HepG2 (cell line): ENCODE data around the gene TOMM20. TPM values are rescaled to one million over a fixed set of nuclear protein-coding genes. Genes with fewer than 3 reads are reported as not detected.

Source experiments
- ATAC-seq: fragments of 200-7000 bp; cut with Tn5 transposase; 3 replicates; pipeline ENCODE4 v1.9.1; 2020; ENCODE audit warnings: mild to moderate bottlenecking, moderate library complexity
- BruUV-seq: library from RNA; stranded (reverse); fragments of 400-500 nt; replicated peaks from 2 replicates; lab custom pipeline; 2021; lab: Mats Ljungman, UMichigan
- CTCF ChIA-PET: fragments of 300-600 bp; formaldehyde crosslinking; extraction: SDS; loops from one replicate; lab custom pipeline; 2021; ENCODE audit warnings: low total read pairs, inconsistent platforms, low intra/inter-chr PET ratio; lab: Yijun Ruan, JAX
- POLR2A ChIA-PET: fragments of 350-600 bp; sonication (Branson Sonifier 250); formaldehyde crosslinking; loops from one replicate; lab custom pipeline; 2020; ENCODE audit warnings: antibody characterized with exemption, inconsistent platforms; lab: Yijun Ruan, JAX
- DNase-seq: peaks from one replicate; pipeline ENCODE4 v3.0.0-alpha.2; 2015; ENCODE audit warnings: low spot score
- FAIRE-seq: peaks from 3 replicates; lab custom pipeline; 2011; peaks lifted over from hg19 to GRCh38; lab: Jason Lieb, UNC
- H2AFZ ChIP-seq: one replicate; pipeline ENCODE4 v1.6.1; 2011; ENCODE audit warnings: low read length, inconsistent platforms
- H3K27ac ChIP-seq: fragments of 300-600 bp; 3 replicates; pipeline ENCODE4 v1.8.0; 2011; ENCODE audit warnings: mixed run types, mild to moderate bottlenecking, mixed read lengths, low read length, inconsistent platforms; ENCODE audit not compliant: insufficient read depth; ENCODE audit errors: extremely low read length
- H3K27me3 ChIP-seq, 2 experiments: fragments of 200-600 bp in 1 of 2; 2 replicates in 1 of 2; 3 replicates in 1 of 2; pipeline versions ENCODE4 v1.6.0 to v1.8.0; 2011; ENCODE audit warnings: low read length in 2 of 2, mild to moderate bottlenecking in 2 of 2, moderate library complexity in 2 of 2, inconsistent platforms in 1 of 2; ENCODE audit not compliant: insufficient read depth in 2 of 2, control insufficient read depth in 1 of 2
- H3K36me3 ChIP-seq, 2 experiments: fragments of 200-600 bp in 1 of 2; replicated peaks in 1 of 2; 2 replicates in 1 of 2; 3 replicates in 1 of 2; pipeline versions ENCODE4 v1.5.1 to v1.8.0; 2011; ENCODE audit warnings: low read length in 2 of 2, inconsistent platforms in 1 of 2; ENCODE audit not compliant: insufficient read depth in 2 of 2, control insufficient read depth in 1 of 2
- H3K4me1 ChIP-seq: 2 replicates; pipeline ENCODE4 v1.5.1; 2012; ENCODE audit warnings: low read length, inconsistent platforms; ENCODE audit not compliant: insufficient read depth
- H3K4me2 ChIP-seq: 2 replicates; pipeline ENCODE4 v1.6.0; 2011; ENCODE audit warnings: low read depth, low read length, inconsistent platforms
- H3K4me3 ChIP-seq, 3 experiments: fragments of 200-600 bp in 1 of 3; sonication (generic), shearing (Covaris generic) in 1 of 3; replicated peaks in 1 of 3; 2 replicates each; pipeline ENCODE4 v1.5.1; 2011 to 2016; ENCODE audit warnings: low read length in 3 of 3, inconsistent platforms in 2 of 3, low read depth in 2 of 3, mild to moderate bottlenecking in 2 of 3, control low read depth in 1 of 3, mixed read lengths in 1 of 3; ENCODE audit not compliant: insufficient read depth in 1 of 3
- H3K79me2 ChIP-seq: one replicate; pipeline ENCODE4 v1.6.1; 2011; ENCODE audit warnings: low read length, inconsistent platforms; ENCODE audit not compliant: insufficient read depth
- H3K9ac ChIP-seq: 2 replicates; pipeline ENCODE4 v1.6.0; 2011; ENCODE audit warnings: mild to moderate bottlenecking, low read depth, low read length, inconsistent platforms; ENCODE audit not compliant: insufficient read depth
- H3K9me3 ChIP-seq: 2 replicates; pipeline ENCODE4 v1.5.1; 2012; ENCODE audit warnings: mild to moderate bottlenecking, low read length
- H4K20me1 ChIP-seq: 2 replicates; pipeline ENCODE4 v1.6.0; 2011; ENCODE audit warnings: inconsistent platforms, mild to moderate bottlenecking, low read length, moderate library complexity; ENCODE audit not compliant: insufficient read depth
- GFI1 ChIP-seq: sonication (generic); formaldehyde crosslinking; IDR thresholded peaks from 2 replicates; pipeline ENCODE4 v1.5.0; 2020; ENCODE audit warnings: missing genetic modification reagents, mild to moderate bottlenecking, borderline replicate concordance
- NR2F1 ChIP-seq, 2 experiments: fragments of 450-650 bp in 1 of 2; formaldehyde crosslinking in 1 of 2; IDR thresholded peaks; 2 replicates each; pipeline versions ENCODE4 v1.5.0 to v1.6.1; 2016 to 2020; ENCODE audit warnings: mild to moderate bottlenecking in 1 of 2, missing compliant biosample characterization in 1 of 2, missing genetic modification reagents in 1 of 2, moderate library complexity in 1 of 2
- ZNF10 ChIP-seq: sonication (generic); formaldehyde crosslinking; IDR thresholded peaks from 2 replicates; pipeline ENCODE4 v1.4.0; 2020; ENCODE audit warnings: mild to moderate bottlenecking, low read depth, missing genetic modification reagents, borderline replicate concordance
- ZNF430 ChIP-seq: sonication (generic); formaldehyde crosslinking; IDR thresholded peaks from 2 replicates; pipeline ENCODE4 v1.9.0; 2021; ENCODE audit warnings: mild to moderate bottlenecking, missing genetic modification reagents
- ZNF607 ChIP-seq: sonication (generic); formaldehyde crosslinking; IDR thresholded peaks from 2 replicates; pipeline ENCODE4 v1.5.1; 2020; ENCODE audit warnings: missing genetic modification reagents, mild to moderate bottlenecking, borderline replicate concordance
- WGBS: methylation state at CpG from one replicate; pipeline ENCODE4 v1.1.6; 2017; ENCODE audit warnings: low lambda C conversion rate; 5-methylcytosine and 5-hydroxymethylcytosine counted together
- in situ Hi-C: cut with HindIII; loops from 2 replicates; pipeline ENCODE4 v1.10.0; 2017; ENCODE audit warnings: low pct_unique_long_range_greater_than_20kb; ENCODE audit not compliant: extremely low pct_ligation_motif_present
- intact Hi-C: fragments of 100-400 bp; cut with micrococcal nuclease; formaldehyde crosslinking; loops from one replicate; pipeline ENCODE4 v1.10.0; 2022; ENCODE audit not compliant: unreplicated experiment
- polyA plus RNA-seq, 8 experiments: library from polyadenylated mRNA; depleted of rRNA in 3 of 8; stranded (reverse) in 7 of 8; unstranded in 1 of 8; fragments of >200 nt; fragmentation: Illumina TruSeq in 4 of 8; extraction: Trizol in 4 of 8; gene quantifications; 2 replicates each; pipeline versions ENCODE4 v1.2.1 to v1.2.3, GENCODE V29; 2011 to 2016; ENCODE audit warnings: low read depth in 4 of 8, missing spikeins in 1 of 8, mixed read lengths in 1 of 8; ENCODE audit not compliant: insufficient read depth in 1 of 8
- total RNA-seq, 5 experiments: library from RNA; depleted of rRNA; stranded (reverse); fragments of >200 nt; fragmentation: Illumina TruSeq; extraction: Trizol; gene quantifications; 2 replicates each; pipeline ENCODE4 v1.2.3, GENCODE V29; 2016; ENCODE audit warnings: low read depth in 1 of 5
- TF ChIP-seq, protein P1 (sequence below): IDR thresholded peaks from 2 replicates; pipeline ENCODE4 v1.6.1; 2016; ENCODE audit warnings: low read depth

Gene TOMM20
- total and polyA plus RNA-seq, 2 of the 13 experiments (the other 11 are each of a cell fraction or from before 2014, with no cell fraction given): 153 to 376 TPM

GRCh38 chr1:235156740-235157139 is 28.1 kb upstream of the TOMM20 start:
- Histone ChIP-seq H3K9ac (no peak overlapping the region), H3K4me3 (no peak overlapping the region), H3K9me3 (no peaks in the 10 kb centered on the region), H3K27me3 (no peaks in the 10 kb centered on the region), H3K4me1 (peaks cover 46% of the 10 kb centered on the region), H3K79me2 (peaks cover 39% of the 10 kb centered on the region), H2AFZ (no peak overlapping the region), H4K20me1 (no peaks in the 10 kb centered on the region; the same call in 1 of the 2 replicates), H3K27ac (peak overlapping the region; percentile 7), H3K4me2 (peak overlapping the region; percentile 49), H3K36me3 (peaks cover 8 to 52% of the 10 kb centered on the region in 2 experiments)
- 44% methylated on average over 4 of the region's 4 CpGs for WGBS
- ChIA-PET POLR2A (no interaction called here), CTCF (no interaction called here)
- in situ Hi-C loops (no loop called here), intact Hi-C loops (no loop called here)
- TF ChIP-seq NR2F1 (CRISPR knock-in tag; IDR thresholded peaks at IDR 0.05) (no peak), GFI1 (CRISPR knock-in tag) (0 out of 2 replicates have a peak, but pooled peaks have one; percentile 39), ZNF430 (no peak)
- TF ChIP-seq, protein P1, sequence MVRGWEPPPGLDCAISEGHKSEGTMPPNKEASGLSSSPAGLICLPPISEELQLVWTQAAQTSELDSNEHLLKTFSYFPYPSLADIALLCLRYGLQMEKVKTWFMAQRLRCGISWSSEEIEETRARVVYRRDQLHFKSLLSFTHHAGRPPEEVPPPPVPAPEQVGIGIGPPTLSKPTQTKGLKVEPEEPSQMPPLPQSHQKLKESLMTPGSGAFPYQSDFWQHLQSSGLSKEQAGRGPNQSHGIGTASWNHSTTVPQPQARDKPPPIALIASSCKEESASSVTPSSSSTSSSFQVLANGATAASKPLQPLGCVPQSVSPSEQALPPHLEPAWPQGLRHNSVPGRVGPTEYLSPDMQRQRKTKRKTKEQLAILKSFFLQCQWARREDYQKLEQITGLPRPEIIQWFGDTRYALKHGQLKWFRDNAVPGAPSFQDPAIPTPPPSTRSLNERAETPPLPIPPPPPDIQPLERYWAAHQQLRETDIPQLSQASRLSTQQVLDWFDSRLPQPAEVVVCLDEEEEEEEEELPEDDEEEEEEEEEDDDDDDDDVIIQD (CRISPR knock-in tag): peak; percentile 49; the same call in 1 of the 2 replicates
- ATAC-seq: peak; percentile 6; the same call in 2 of the 3 replicates
- no peak for DNase-seq
- no peak for FAIRE-seq
- BruUV-seq: no TSS peak

DNA sequence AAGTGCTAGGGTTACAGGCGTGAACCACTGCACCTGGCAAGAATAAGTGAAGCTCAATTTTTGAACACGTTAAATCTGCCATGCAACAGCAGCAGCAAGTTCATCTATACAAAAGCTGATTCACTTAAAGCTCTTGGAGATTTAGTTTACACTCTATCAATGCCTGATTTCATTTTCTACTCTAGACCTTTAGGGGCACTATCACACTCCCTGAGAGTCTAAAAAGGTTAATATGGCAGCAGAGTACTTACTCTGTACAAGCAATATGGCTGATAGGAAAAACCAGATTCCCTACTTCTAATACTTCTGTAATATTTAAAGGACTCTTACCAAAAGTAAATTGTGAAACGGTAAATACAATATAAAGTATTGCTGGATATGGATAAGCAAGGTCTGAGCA is 27.6 kb upstream of the TOMM20 start:
- Histone ChIP-seq H3K36me3 (peaks cover 8 to 57% of the 10 kb centered on the region in 2 experiments), H2AFZ (no peak overlapping the region), H3K4me1 (peaks cover 45% of the 10 kb centered on the region), H3K27ac (peak overlapping the region; percentile 7), H4K20me1 (no peaks in the 10 kb centered on the region; the same call in 1 of the 2 replicates), H3K4me3 (no peak overlapping the region), H3K9ac (no peak overlapping the region), H3K79me2 (peaks cover 38% of the 10 kb centered on the region), H3K9me3 (no peaks in the 10 kb centered on the region), H3K4me2 (peak overlapping the region; percentile 49; the same call in 1 of the 2 replicates), H3K27me3 (no peaks in the 10 kb centered on the region)
- ATAC-seq (no peak), DNase-seq (peak; percentile 7), FAIRE-seq (no peak)
- BruUV-seq: no TSS peak
- TF ChIP-seq ZNF10 (CRISPR knock-in tag) (no peak), ZNF607 (0 out of 2 replicates have a peak, but pooled peaks have one; percentile 26)
- 91% methylated on average over 3 of the region's 3 CpGs for WGBS
- intact Hi-C loops (no loop called here), in situ Hi-C loops (no loop called here)
- CTCF ChIA-PET: no interaction called here
- POLR2A ChIA-PET: interaction anchor here (0.5 kb wide), 1 partner anchor 214 kb away, joined by 3 read pairs; no protein-coding TSS in a partner anchor
